Liver (tissue), 9 donors: Measurements from ENCODE around the gene SH3RF3. TPM values are rescaled to one million over a fixed set of nuclear protein-coding genes. Genes with fewer than 3 reads are reported as not detected.

Experiments
- DNase-seq: peaks from one replicate; pipeline ENCODE4 v3.0.0-alpha.2; 2017; ENCODE audit warnings: low spot score
- H3K27ac ChIP-seq, 2 donors: one replicate each; pipeline ENCODE4 v1.7.0; 2013; ENCODE audit warnings: inconsistent platforms in 2 of 2, low read length in 2 of 2, control low read depth in 1 of 2, low read depth in 1 of 2, mild to moderate bottlenecking in 1 of 2
- H3K27me3 ChIP-seq, 4 donors: one replicate each; pipeline versions ENCODE4 v1.6.1 to v1.7.0; 2013; ENCODE audit warnings: low read length in 3 of 4, inconsistent platforms in 1 of 4, mild to moderate bottlenecking in 1 of 4, moderate library complexity in 1 of 4; ENCODE audit not compliant: control insufficient read depth in 4 of 4, insufficient read depth in 4 of 4
- H3K36me3 ChIP-seq, 4 donors: one replicate each; pipeline versions ENCODE4 v1.6.1 to v1.7.0; 2013; ENCODE audit warnings: low read length in 3 of 4, mild to moderate bottlenecking in 3 of 4, low read depth in 1 of 4, moderate library complexity in 1 of 4; ENCODE audit not compliant: control insufficient read depth in 4 of 4, insufficient read depth in 3 of 4
- H3K4me1 ChIP-seq, 4 donors: one replicate each; pipeline versions ENCODE4 v1.6.1 to v1.7.0; 2013; ENCODE audit warnings: low read length in 3 of 4, mild to moderate bottlenecking in 3 of 4, moderate library complexity in 1 of 4; ENCODE audit not compliant: control insufficient read depth in 4 of 4, insufficient read depth in 4 of 4
- H3K4me3 ChIP-seq, 3 donors: one replicate each; pipeline versions ENCODE4 v1.6.1 to v1.7.0; 2013; ENCODE audit warnings: low read length in 3 of 3, control low read depth in 1 of 3, low read depth in 1 of 3, mild to moderate bottlenecking in 1 of 3
- H3K9ac ChIP-seq, 2 donors: one replicate each; pipeline ENCODE4 v1.7.0; 2013; ENCODE audit warnings: low read length in 2 of 2, mild to moderate bottlenecking in 2 of 2, moderate library complexity in 2 of 2, control low read depth in 1 of 2, low read depth in 1 of 2
- H3K9me3 ChIP-seq, 4 donors: one replicate each; pipeline versions ENCODE4 v1.6.1 to v1.7.0; 2013; ENCODE audit warnings: low read length in 3 of 4; ENCODE audit not compliant: control insufficient read depth in 4 of 4
- ATF3 ChIP-seq: IDR thresholded peaks from 2 replicates; pipeline ENCODE4 v1.6.1; 2016; ENCODE audit warnings: antibody characterized with exemption
- EGR1 ChIP-seq, 2 donors: IDR thresholded peaks; 2 replicates each; pipeline ENCODE4 v1.6.1; 2016 to 2018; ENCODE audit warnings: antibody characterized with exemption in 2 of 2, low read depth in 2 of 2
- FOXA1 ChIP-seq: IDR thresholded peaks from 2 replicates; pipeline ENCODE4 v1.6.1; 2016; ENCODE audit warnings: antibody characterized with exemption
- FOXA2 ChIP-seq: IDR thresholded peaks from 2 replicates; pipeline ENCODE4 v1.6.1; 2016; ENCODE audit warnings: antibody characterized with exemption
- GABPA ChIP-seq, 2 donors: IDR thresholded peaks in 1 of 2; conservative IDR thresholded peaks in 1 of 2; 2 replicates each; pipeline ENCODE4 v1.6.1; 2016; ENCODE audit warnings: antibody characterized with exemption in 2 of 2, mild to moderate bottlenecking in 1 of 2, moderate library complexity in 1 of 2
- HNF4A ChIP-seq, 2 donors: conservative IDR thresholded peaks; 2 replicates each; pipeline ENCODE4 v1.6.1; 2016; ENCODE audit warnings: antibody characterized with exemption in 2 of 2, mild to moderate bottlenecking in 2 of 2
- HNF4G ChIP-seq: IDR thresholded peaks from 2 replicates; pipeline ENCODE4 v1.6.1; 2016; ENCODE audit warnings: antibody characterized with exemption
- JUND ChIP-seq, 2 donors: IDR thresholded peaks; 2 replicates each; pipeline ENCODE4 v1.6.1; 2016; ENCODE audit warnings: antibody characterized with exemption in 2 of 2
- MAX ChIP-seq: IDR thresholded peaks from 2 replicates; pipeline ENCODE4 v1.6.1; 2016; ENCODE audit warnings: antibody characterized with exemption
- NR2F2 ChIP-seq: IDR thresholded peaks from 2 replicates; pipeline ENCODE4 v1.6.1; 2016; ENCODE audit warnings: antibody characterized with exemption
- RAD21 ChIP-seq, 2 donors: IDR thresholded peaks; 2 replicates each; pipeline ENCODE4 v1.6.1; 2016; ENCODE audit warnings: antibody characterized with exemption in 2 of 2, mild to moderate bottlenecking in 2 of 2
- REST ChIP-seq: IDR thresholded peaks from 2 replicates; pipeline ENCODE4 v1.6.1; 2016; ENCODE audit warnings: antibody characterized with exemption, mild to moderate bottlenecking
- RXRA ChIP-seq, 2 donors: IDR thresholded peaks; 2 replicates each; pipeline ENCODE4 v1.6.1; 2017 to 2018; ENCODE audit warnings: antibody characterized with exemption in 2 of 2, mild to moderate bottlenecking in 1 of 2
- SP1 ChIP-seq: IDR thresholded peaks from 2 replicates; pipeline ENCODE4 v1.6.1; 2018; ENCODE audit warnings: antibody characterized with exemption, mild to moderate bottlenecking
- TAF1 ChIP-seq: conservative IDR thresholded peaks from 2 replicates; pipeline ENCODE4 v1.6.1; 2016; ENCODE audit warnings: antibody characterized with exemption, mild to moderate bottlenecking
- YY1 ChIP-seq: IDR thresholded peaks from 2 replicates; pipeline ENCODE4 v1.6.1; 2016; ENCODE audit warnings: antibody characterized with exemption, mild to moderate bottlenecking
- ZBTB33 ChIP-seq: IDR thresholded peaks from 2 replicates; pipeline ENCODE4 v1.6.1; 2016; ENCODE audit warnings: antibody characterized with exemption
- WGBS: extraction: QIAGEN DNeasy Blood & Tissue Kit; methylation state at CpG from one replicate; pipeline ENCODE4 v1.1.7; 2013; 5-methylcytosine and 5-hydroxymethylcytosine counted together
- polyA plus RNA-seq, 2 donors: library from polyadenylated mRNA; stranded (reverse) in 1 of 2; unstranded in 1 of 2; fragments of 200-250 nt in 1 of 2; fragments of >200 nt in 1 of 2; fragmentation: Nextera tagmentation in 1 of 2; extraction: Ambion mirVana in 1 of 2; gene quantifications; one replicate each; pipeline versions ENCODE4 v1.2.1 to v1.2.3, GENCODE V29; 2013 to 2015
- total RNA-seq, 2 donors: library from RNA; depleted of rRNA; stranded (reverse); fragments of >200 nt; gene quantifications; one replicate each; pipeline ENCODE4 v1.2.3, GENCODE V29; 2014
- TF ChIP-seq, protein P1 (sequence below): fragments of 150-350 bp; IDR thresholded peaks from 2 replicates; pipeline ENCODE4 v1.5.1; 2017; ENCODE audit warnings: improper control_type of control experiment, low read depth, low read length; ENCODE audit not compliant: missing input control
- donor health status: healthy.
- donor health status: healthy.
- donor health status: healthy.
- donor health status: healthy.
- donor health status: healthy.

The SH3RF3 gene
- total and polyA plus RNA-seq, 4 donors: 0.11 to 1.0 (median 0.54) TPM

DNA sequence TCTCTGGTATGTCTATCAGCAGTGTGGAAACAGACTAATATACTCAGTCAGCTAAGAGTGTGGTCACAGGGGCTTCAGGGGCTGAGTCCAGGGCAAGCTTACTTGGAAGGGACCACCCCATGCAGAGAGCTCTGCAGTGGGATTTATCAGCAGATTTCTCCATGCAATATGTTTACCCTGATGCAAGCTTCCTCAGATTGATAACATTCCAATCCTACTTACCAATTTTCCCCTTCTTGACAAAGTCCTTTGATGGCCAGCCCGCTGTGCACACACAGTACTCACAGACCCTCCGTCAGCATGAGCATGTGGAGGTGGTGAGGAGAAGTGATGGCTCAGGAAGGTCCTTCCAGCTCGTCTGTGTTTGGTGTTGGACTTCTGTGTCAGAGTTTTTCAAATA lies 51.8 kb downstream of the SH3RF3 start:
- H3K4me3 ChIP-seq: no peak overlapping the region
- H3K9me3 ChIP-seq: peaks cover 0 to 3% (median under 1%) of the 10 kb centered on the region in 4 donors
- H3K27ac ChIP-seq: no peak overlapping the region
- H3K36me3 ChIP-seq: no peaks in the 10 kb centered on the region
- H3K4me1 ChIP-seq: no peaks in the 10 kb centered on the region
- TF ChIP-seq REST: no peak
- TF ChIP-seq RAD21 (IDR thresholded peaks at IDR 0.05): no peak
- TF ChIP-seq NR2F2: no peak
- TF ChIP-seq FOXA2: no peak
- TF ChIP-seq, protein P1, sequence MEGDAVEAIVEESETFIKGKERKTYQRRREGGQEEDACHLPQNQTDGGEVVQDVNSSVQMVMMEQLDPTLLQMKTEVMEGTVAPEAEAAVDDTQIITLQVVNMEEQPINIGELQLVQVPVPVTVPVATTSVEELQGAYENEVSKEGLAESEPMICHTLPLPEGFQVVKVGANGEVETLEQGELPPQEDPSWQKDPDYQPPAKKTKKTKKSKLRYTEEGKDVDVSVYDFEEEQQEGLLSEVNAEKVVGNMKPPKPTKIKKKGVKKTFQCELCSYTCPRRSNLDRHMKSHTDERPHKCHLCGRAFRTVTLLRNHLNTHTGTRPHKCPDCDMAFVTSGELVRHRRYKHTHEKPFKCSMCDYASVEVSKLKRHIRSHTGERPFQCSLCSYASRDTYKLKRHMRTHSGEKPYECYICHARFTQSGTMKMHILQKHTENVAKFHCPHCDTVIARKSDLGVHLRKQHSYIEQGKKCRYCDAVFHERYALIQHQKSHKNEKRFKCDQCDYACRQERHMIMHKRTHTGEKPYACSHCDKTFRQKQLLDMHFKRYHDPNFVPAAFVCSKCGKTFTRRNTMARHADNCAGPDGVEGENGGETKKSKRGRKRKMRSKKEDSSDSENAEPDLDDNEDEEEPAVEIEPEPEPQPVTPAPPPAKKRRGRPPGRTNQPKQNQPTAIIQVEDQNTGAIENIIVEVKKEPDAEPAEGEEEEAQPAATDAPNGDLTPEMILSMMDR: no peak
- TF ChIP-seq YY1: no peak
- no peak for TF ChIP-seq FOXA1
- no peak for TF ChIP-seq JUND (IDR thresholded peaks at IDR 0.05)
- TF ChIP-seq SP1: no peak
- no peak for TF ChIP-seq ATF3
- TF ChIP-seq ZBTB33: no peak
- no peak for TF ChIP-seq HNF4G
- TF ChIP-seq HNF4A (conservative IDR thresholded peaks at IDR 0.05): no peak
- no peak for TF ChIP-seq TAF1
- no peak for TF ChIP-seq EGR1 (IDR thresholded peaks at IDR 0.05; ENCODE audit: low read depth in 2 of 2)
- DNase-seq: no peak
- WGBS: 89% methylated on average over 3 of the region's 3 CpGs
- H3K27me3 ChIP-seq: no peaks in the 10 kb centered on the region
- no peak overlapping the region for H3K9ac ChIP-seq

- WGBS: 98% methylated on average over 2 of the region's 2 CpGs
- Histone ChIP-seq H3K4me1 (peaks cover 0 to 2% (median 0%) of the 10 kb centered on the region in 4 donors), H3K27me3 (no peaks in the 10 kb centered on the region), H3K9me3 (peaks cover 0 to 3% (median 0%) of the 10 kb centered on the region in 4 donors), H3K4me3 (no peak overlapping the region), H3K36me3 (no peaks in the 10 kb centered on the region), H3K27ac (no peak overlapping the region), H3K9ac (no peak overlapping the region)
- DNase-seq: no peak
- TF ChIP-seq, protein P1: no peak
- no peak for TF ChIP-seq FOXA1
- TF ChIP-seq YY1: no peak
- TF ChIP-seq EGR1 (IDR thresholded peaks at IDR 0.05; ENCODE audit: low read depth in 2 of 2): no peak
- TF ChIP-seq MAX: no peak
- no peak for TF ChIP-seq TAF1
- no peak for TF ChIP-seq SP1
- no peak for TF ChIP-seq ATF3
- no peak for TF ChIP-seq HNF4G
- TF ChIP-seq NR2F2: no peak
- no peak for TF ChIP-seq GABPA (IDR thresholded peaks at IDR 0.05 in 1 of 2, conservative IDR thresholded peaks at IDR 0.05 in 1 of 2)
- TF ChIP-seq ZBTB33: no peak
- no peak for TF ChIP-seq FOXA2
- TF ChIP-seq RXRA (IDR thresholded peaks at IDR 0.05): no peak
- no peak for TF ChIP-seq HNF4A (conservative IDR thresholded peaks at IDR 0.05)
Measured at GRCh38 chr2:109182426-109182825, 53.4 kb downstream of the SH3RF3 start.
